Sciatic nerve (tissue), 2 donors: ENCODE measurements around the gene MCUB. TPM values are rescaled to one million over a fixed set of nuclear protein-coding genes. Genes with fewer than 3 reads are reported as not detected.

Experiments used
- ATAC-seq: fragments of 200-7000 bp; cut with Tn5 transposase; one replicate; pipeline ENCODE4 v1.9.1; 2020; ENCODE audit warnings: mild to moderate bottlenecking, moderate library complexity
- DNase-seq: peaks from one replicate; pipeline ENCODE4 v3.0.0-alpha.2; 2020; ENCODE audit warnings: low spot score
- intact Hi-C: fragments of 100-400 bp; cut with DNase I; formaldehyde crosslinking; loops from one replicate; pipeline ENCODE4 v1.14.2; 2022
- total RNA-seq: library from RNA; stranded (reverse); fragmentation: NEBNext Ultra II Directional; extraction: Animal tissue kit (Norgen Biotek cat#: 25700); gene quantifications from one replicate; pipeline ENCODE4 v1.2.1, GENCODE V29; 2021
- donor health status: DM: no; HTN: no; CAD: no.
- donor health status: DM: no; HTN: no; CAD: no.

The MCUB gene
- total RNA-seq, 1 donor from 2014 or later = 23.0 TPM

DNA sequence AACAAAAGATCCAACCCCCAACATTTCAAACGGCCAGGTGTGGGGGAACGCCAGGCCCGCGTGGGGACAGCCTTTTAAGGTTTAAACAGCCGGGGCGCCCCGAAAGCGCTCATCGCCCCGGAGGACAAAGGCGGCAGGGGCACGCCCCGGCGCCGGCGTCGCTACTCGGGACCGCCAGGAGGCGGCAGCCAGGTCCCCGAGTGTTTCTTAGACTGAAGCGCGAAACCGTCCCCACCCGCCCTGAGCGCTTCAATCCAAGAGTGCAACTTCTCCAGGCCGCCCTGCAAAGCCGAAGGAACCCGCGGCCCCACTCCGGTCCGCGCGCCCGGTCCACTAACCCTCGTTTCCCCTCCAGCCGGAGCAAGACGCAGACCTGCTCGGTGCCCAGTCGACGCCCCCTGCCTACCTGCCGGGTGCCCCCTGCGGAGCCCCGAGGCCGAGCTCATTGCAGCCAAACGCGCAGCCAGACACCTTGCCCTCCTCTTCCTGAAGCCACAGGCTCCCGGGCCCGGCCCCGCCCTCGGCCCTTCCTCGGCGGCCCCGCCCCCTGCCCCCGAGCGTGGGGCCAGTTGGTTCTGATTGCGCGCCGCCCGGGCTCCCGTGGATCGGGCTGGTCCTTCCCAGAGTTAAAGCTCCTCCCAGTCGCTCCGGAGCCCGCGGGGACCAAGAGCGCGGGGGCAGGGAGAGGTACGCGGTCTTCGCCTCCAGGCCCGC lies 143.1 kb downstream of the MCUB start, which contains the start of gene CASP6:
CASP6 (minus strand) TSS at position 496 of the 714 bp plus-strand sequence; CDS start at position 446, 50 bp downstream.
- ATAC-seq (peak; percentile 98), DNase-seq (peak; percentile 90)
- intact Hi-C loops = loop anchor here (10.0 kb wide), 1 partner anchor 268 kb away; the partner anchor contains the start of gene SEC24B

GRCh38 chr4:109703664-109704361 lies 143.8 kb downstream of the MCUB start:
- intact Hi-C loops = loop anchor here (10.0 kb wide), 1 partner anchor 269 kb away; the partner anchor contains the start of gene SEC24B
- DNase-seq (no peak), ATAC-seq (no peak)

GRCh38 chr4:109708435-109708834 lies 148.4 kb downstream of the MCUB start:
- DNase-seq = no peak
- intact Hi-C loops = loop anchor here (10.0 kb wide), 1 partner anchor 274 kb away; the partner anchor contains the start of gene SEC24B
- no peak for ATAC-seq

- intact Hi-C loops = loop anchor here (10.0 kb wide), 1 partner anchor 274 kb away; the partner anchor contains the start of gene SEC24B
Measured at GRCh38 chr4:109708990-109709389, 148.9 kb downstream of the MCUB start.

GRCh38 chr4:109713500-109713899 lies 153.5 kb downstream of the MCUB start:
- DNase-seq = no peak

More at GRCh38 chr4:109708990-109709389, 148.9 kb downstream of the MCUB start:
- no peak for ATAC-seq
- DNase-seq = no peak

DNA sequence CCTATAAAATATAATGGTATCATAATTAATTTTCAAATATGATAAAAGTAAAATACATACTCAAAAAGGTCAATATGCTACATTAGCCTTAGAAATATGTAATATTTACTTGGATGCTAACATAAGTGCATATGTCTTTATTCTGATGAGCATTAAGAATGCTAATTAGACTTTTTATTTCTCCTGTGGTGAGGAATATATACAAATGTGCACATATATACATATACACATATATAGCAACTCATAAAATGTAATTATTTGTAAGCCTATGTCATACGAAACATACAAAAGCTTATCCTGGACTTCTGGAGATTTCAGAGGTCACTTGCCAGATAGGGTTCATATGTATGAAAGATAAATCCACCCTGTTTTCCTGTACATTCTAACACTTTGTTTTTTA lies 158.7 kb downstream of the MCUB start:
- ATAC-seq (no peak), DNase-seq (no peak)
- intact Hi-C loops = no loop called here

More at GRCh38 chr4:109713500-109713899, 153.5 kb downstream of the MCUB start:
- no peak for ATAC-seq
- intact Hi-C loops = no loop called here

DNA sequence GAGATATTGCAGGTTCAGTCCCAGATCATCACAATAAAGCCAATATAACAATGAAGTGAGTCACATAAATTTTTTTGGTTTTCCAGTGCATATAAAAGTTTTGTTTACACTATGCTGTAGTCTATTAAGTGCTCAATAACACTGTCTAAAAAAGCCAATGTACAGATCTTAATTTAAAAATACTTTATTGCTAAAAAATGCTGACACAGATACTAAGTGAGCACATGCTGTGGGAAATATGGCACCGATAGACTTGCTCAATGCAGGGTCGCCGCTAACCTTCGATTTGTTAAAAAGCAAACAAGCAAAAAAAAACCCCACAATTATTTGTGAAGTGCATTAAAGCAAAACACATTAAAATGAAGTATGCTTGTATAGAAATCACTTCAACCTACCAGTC lies 159.6 kb downstream of the MCUB start:
- intact Hi-C loops = no loop called here
- no peak for DNase-seq

DNA sequence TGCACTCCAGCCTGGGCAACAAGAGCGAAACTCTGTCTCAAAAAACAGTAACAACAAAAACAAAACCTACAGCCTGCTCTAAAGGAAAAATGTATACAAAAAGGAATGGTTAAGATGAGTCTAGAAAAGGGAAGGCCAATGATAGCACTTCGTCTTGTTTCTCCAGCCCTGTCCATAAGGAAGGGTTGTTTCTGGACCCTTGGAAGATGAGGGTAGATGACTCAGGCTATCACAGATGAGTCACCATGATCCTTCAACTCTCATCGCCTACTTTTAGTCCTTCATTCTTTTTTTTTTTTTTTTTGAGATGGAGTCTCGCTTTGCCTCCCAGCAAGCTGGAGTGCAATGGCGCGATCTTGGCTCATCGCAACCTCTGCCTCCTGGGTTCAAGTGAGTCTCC lies 161.0 kb downstream of the MCUB start:
- DNase-seq = no peak
- intact Hi-C loops = no loop called here
- no peak for ATAC-seq

More for the DNA sequence above, 159.6 kb downstream of the MCUB start:
- ATAC-seq = no peak

DNA sequence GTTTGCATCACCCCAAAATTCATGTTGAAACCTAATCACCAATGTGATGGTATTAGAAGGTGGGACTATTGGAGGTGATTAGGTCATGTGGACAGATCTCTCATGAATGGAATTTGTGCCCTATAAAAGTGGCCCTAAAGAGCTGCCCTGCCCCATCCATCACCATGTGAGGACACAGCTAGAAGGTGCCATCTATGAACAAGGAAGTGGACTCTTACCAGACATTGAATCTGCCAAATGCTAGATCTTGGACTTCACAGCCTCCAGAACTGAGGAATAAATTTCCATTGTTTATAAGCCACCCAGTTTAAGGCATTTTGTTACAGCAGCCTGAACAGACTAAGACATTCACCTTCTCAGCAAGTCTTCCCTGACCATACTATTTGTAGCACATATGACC lies 162.3 kb downstream of the MCUB start:
- intact Hi-C loops = no loop called here
- DNase-seq (no peak), ATAC-seq (no peak)

DNA sequence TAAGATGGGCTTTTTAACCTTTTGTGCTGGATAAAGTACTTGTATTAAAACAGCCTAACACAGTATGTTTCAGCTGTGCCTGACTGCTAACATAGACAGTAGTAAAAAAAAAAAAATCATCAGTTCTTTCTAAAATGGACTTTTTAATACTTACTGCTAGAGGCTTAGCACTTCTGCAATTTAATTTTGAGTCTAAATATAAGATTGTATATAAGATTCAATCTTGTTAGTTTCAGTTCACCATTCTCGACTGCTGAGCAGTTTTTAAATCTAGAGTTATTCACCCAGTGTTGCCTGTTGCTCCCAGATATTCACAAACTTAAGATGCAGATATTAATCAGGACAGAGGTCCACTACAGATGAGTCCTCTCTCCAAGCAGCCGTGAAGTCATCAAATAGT lies 163.1 kb downstream of the MCUB start:
- intact Hi-C loops = no loop called here
- DNase-seq = no peak
- ATAC-seq = no peak

GRCh38 chr4:109728385-109728784 lies 168.3 kb downstream of the MCUB start:
- ATAC-seq (no peak), DNase-seq (no peak)
- intact Hi-C loops = no loop called here

DNA sequence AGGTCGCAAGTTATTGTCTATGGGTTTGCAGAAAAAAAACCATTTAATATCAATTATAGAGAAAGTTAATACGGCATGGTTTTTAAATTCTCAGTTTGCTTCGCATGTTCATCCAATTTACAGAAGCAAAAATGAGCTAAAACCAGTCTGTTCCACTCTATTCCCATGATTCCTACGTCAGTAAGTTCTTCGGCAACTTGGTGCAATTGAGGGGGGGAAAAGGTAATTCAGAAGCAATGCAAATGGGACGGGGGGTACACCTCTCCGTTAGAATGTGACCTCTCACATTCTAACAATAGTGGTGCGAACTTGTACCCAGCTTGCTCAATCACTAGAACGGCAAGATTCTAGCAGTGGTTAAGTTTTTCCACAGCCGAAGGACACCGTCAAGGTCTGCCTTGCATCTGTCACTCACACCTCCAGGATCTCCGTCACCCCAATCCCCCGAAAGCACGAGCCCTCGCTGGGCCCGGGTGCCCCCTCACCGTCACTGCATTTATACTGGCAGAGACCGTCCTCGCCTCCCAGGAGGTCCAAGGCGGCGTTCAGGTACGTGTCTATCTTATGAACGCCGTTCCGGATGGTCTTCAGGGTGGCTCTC lies 169.2 kb downstream of the MCUB start:
- intact Hi-C loops = no loop called here
- DNase-seq = peak; percentile 57
- peak; percentile 3 for ATAC-seq

GRCh38 chr4:109729718-109730618 lies 169.9 kb downstream of the MCUB start, which contains the start of gene PLA2G12A:
PLA2G12A (minus strand) TSS chr4:109730070; CDS start chr4:109729809, 261 bp downstream.
- ATAC-seq (peak; percentile 94), DNase-seq (peak; percentile 79)
- intact Hi-C loops = no loop called here

GRCh38 chr4:109730619-109731545 lies 170.8 kb downstream of the MCUB start:
- DNase-seq (no peak), ATAC-seq (peak; percentile 8)
- intact Hi-C loops = no loop called here

- DNase-seq (no peak), ATAC-seq (no peak)
- intact Hi-C loops = no loop called here
Measured at GRCh38 chr4:109733728-109734127, 173.7 kb downstream of the MCUB start.

GRCh38 chr4:109735566-109736365 lies 175.7 kb downstream of the MCUB start:
- ATAC-seq = no peak
- intact Hi-C loops = no loop called here

More at GRCh38 chr4:109735566-109736365, 175.7 kb downstream of the MCUB start:
- DNase-seq = no peak
